ENCODE results near the gene ADAP1.
A peak's percentile ranks its signal among the peaks of the same experiment; 100 is the strongest.

The ADAP1 gene

GRCh38 chr7:919924-920341 is 34.5 kb downstream of the ADAP1 start:
- no peak for DNase-seq

- DNase-seq: no peak
Measured at GRCh38 chr7:919114-919442, 35.4 kb downstream of the ADAP1 start.

GRCh38 chr7:918441-919113 is 35.9 kb downstream of the ADAP1 start:
- DNase-seq: no peak

GRCh38 chr7:918118-918425 is 36.4 kb downstream of the ADAP1 start:
- DNase-seq: no peak

- no peak for DNase-seq
Measured at GRCh38 chr7:917255-918117, 37.0 kb downstream of the ADAP1 start.

GRCh38 chr7:916291-916941 is 38.1 kb downstream of the ADAP1 start:
- DNase-seq: peak; percentile 52

GRCh38 chr7:915291-916218 is 38.9 kb downstream of the ADAP1 start:
- no peak for DNase-seq

GRCh38 chr7:914521-915194 is 39.8 kb downstream of the ADAP1 start:
- DNase-seq: no peak

- no peak for DNase-seq
Measured at GRCh38 chr7:913736-914520, 40.6 kb downstream of the ADAP1 start.

- no peak for DNase-seq
Measured at GRCh38 chr7:911791-912480, 42.5 kb downstream of the ADAP1 start.

- DNase-seq: no peak
Measured at GRCh38 chr7:910931-911431, 43.5 kb downstream of the ADAP1 start.

- no peak for DNase-seq
Measured at GRCh38 chr7:910441-910861, 44.0 kb downstream of the ADAP1 start.

- DNase-seq: no peak
Measured at GRCh38 chr7:909358-910329, 44.8 kb downstream of the ADAP1 start.

GRCh38 chr7:908591-909357 is 45.7 kb downstream of the ADAP1 start:
- DNase-seq: peak; percentile 51

- no peak for DNase-seq
Measured at GRCh38 chr7:908159-908581, 46.3 kb downstream of the ADAP1 start.

GRCh38 chr7:907158-907980 is 47.1 kb downstream of the ADAP1 start:
- DNase-seq: no peak

GRCh38 chr7:906776-907157 is 47.7 kb downstream of the ADAP1 start:
- DNase-seq: no peak

GRCh38 chr7:904847-905246 is 49.6 kb downstream of the ADAP1 start:
- no peak for DNase-seq
